ENCODE measurements around the gene GKN2.

- no peak for TF ChIP-seq MTA1 (IDR thresholded peaks at IDR 0.05; ENCODE audit: borderline replicate concordance)
- TF ChIP-seq PKNOX1 (IDR thresholded peaks at IDR 0.05), result no peak
- no peak for TF ChIP-seq ATF3 (IDR thresholded peaks at IDR 0.05)
- no peak for TF ChIP-seq ATF3 (CRISPR knock-in tag; conservative IDR thresholded peaks at IDR 0.05)
- no peak for TF ChIP-seq HLTF (IDR thresholded peaks at IDR 0.05)
- TF ChIP-seq ZC3H4 (CRISPR knock-in tag; IDR thresholded peaks at IDR 0.05; ENCODE audit: borderline replicate concordance), result no peak
- no peak for TF ChIP-seq HNRNPH1 (optimal IDR thresholded peaks at IDR 0.05; ENCODE audit: low read depth, low read length)
- TF ChIP-seq POLR2AphosphoS5 (IDR thresholded peaks at IDR 0.05; ENCODE audit: control insufficient read depth, insufficient read depth, low read depth, low read length), result no peak
- no peak for TF ChIP-seq ZBTB1 (CRISPR knock-in tag; IDR thresholded peaks at IDR 0.05; ENCODE audit: borderline replicate concordance, low read depth)
- no peak for TF ChIP-seq RBM25 (IDR thresholded peaks at IDR 0.05; ENCODE audit: low read depth, low read length, severe bottlenecking)
- TF ChIP-seq FOXM1 (IDR thresholded peaks at IDR 0.05; ENCODE audit: low read depth), result no peak
- TF ChIP-seq FOXM1 (CRISPR knock-in tag; IDR thresholded peaks at IDR 0.05; ENCODE audit: low read depth), result no peak
- TF ChIP-seq COPS2 (conservative IDR thresholded peaks at IDR 0.05), result no peak
- no peak for TF ChIP-seq MEF2D (tag; conservative IDR thresholded peaks at IDR 0.05; ENCODE audit: low read depth)
- no peak for TF ChIP-seq YBX1 (IDR thresholded peaks at IDR 0.05)
- TF ChIP-seq SMC3 (conservative IDR thresholded peaks at IDR 0.05; ENCODE audit: insufficient read depth, low read depth, low read length), result no peak
Measured at GRCh38 chr2:68905116-68905515, 47.6 kb downstream of the GKN2 start.

Data from K562 (cell line).